Mammary epithelial cell (primary cell): ENCODE results near the gene THPO.

Experiments used
- EZH2 ChIP-seq: IDR thresholded peaks from 2 replicates; pipeline ENCODE4 v1.6.1; 2012; ENCODE audit warnings: low read length, inconsistent platforms, borderline replicate concordance
- TF ChIP-seq, protein P1 (sequence below), 2 donors: IDR thresholded peaks in 1 of 2; conservative IDR thresholded peaks in 1 of 2; 2 replicates each; pipeline ENCODE4 v1.5.1; 2011 to 2012; ENCODE audit warnings: inconsistent platforms in 2 of 2, low read length in 2 of 2, mild to moderate bottlenecking in 2 of 2, control low read depth in 1 of 2, low read depth in 1 of 2; ENCODE audit not compliant: insufficient read depth in 1 of 2; ENCODE audit errors: extremely low read depth in 1 of 2

GRCh38 chr3:184389935-184390528 lies 12.0 kb upstream of the THPO start:
- TF ChIP-seq, protein P1, sequence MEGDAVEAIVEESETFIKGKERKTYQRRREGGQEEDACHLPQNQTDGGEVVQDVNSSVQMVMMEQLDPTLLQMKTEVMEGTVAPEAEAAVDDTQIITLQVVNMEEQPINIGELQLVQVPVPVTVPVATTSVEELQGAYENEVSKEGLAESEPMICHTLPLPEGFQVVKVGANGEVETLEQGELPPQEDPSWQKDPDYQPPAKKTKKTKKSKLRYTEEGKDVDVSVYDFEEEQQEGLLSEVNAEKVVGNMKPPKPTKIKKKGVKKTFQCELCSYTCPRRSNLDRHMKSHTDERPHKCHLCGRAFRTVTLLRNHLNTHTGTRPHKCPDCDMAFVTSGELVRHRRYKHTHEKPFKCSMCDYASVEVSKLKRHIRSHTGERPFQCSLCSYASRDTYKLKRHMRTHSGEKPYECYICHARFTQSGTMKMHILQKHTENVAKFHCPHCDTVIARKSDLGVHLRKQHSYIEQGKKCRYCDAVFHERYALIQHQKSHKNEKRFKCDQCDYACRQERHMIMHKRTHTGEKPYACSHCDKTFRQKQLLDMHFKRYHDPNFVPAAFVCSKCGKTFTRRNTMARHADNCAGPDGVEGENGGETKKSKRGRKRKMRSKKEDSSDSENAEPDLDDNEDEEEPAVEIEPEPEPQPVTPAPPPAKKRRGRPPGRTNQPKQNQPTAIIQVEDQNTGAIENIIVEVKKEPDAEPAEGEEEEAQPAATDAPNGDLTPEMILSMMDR (conservative IDR thresholded peaks at IDR 0.05 in 1 of 2, IDR thresholded peaks at IDR 0.05 in 1 of 2; ENCODE audit: extremely low read depth in 1 of 2, insufficient read depth in 1 of 2, low read depth in 1 of 2, low read length in 2 of 2), result no peak
- TF ChIP-seq EZH2, result no peak
